ENCODE results near the gene SLC7A6OS. TPM values are rescaled to one million over a fixed set of nuclear protein-coding genes. Genes with fewer than 3 reads are reported as not detected.

The SLC7A6OS gene
- polyA plus RNA-seq, 3 donors, result 9.3 to 10.5 (median 9.7) TPM

DNA sequence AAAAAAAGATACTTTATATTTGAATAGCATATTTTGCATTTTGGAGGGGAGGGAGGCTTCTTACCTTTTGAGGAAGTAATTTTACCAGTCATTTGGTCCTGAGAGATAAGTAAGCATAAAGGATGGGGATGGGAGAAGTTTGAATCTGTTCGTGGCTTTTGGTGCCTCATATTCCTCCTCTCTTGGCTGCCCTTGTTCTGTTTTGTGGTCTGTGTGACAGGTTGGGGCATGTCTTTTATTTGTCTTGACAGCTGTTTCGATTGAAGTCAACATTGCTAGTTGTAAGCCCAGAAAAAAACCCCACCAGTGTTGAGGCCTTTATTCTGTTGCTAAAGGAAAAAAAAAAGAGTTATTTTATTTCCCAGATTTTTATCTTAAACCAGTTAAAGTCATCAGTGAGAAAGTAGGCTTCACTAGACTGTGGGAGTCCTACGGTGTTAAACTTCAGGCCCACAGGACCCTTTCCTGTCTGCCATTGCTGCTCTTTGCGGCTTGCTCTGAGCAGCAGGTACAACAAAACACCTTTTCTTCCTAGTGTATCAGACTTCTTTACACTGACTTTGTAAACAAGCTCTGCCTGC, 35.0 kb downstream of the SLC7A6OS start:
- H3K27ac ChIP-seq (ENCODE audit: low read depth in 1 of 2, low read length in 2 of 2), result no peak overlapping the region
- H3K9me3 ChIP-seq (replicated peaks in 1 of 2; ENCODE audit: control insufficient read depth in 1 of 2, insufficient read depth in 1 of 2, low read length in 2 of 2), result no peaks in the 10 kb centered on the region
- H3K36me3 ChIP-seq (replicated peaks in 1 of 2; ENCODE audit: control insufficient read depth in 1 of 2, insufficient read depth in 2 of 2, low read length in 2 of 2), result peaks cover 14 to 59% of the 10 kb centered on the region in 2 donors
- no peaks in the 10 kb centered on the region for H3K27me3 ChIP-seq (ENCODE audit: control insufficient read depth in 2 of 2, insufficient read depth in 2 of 2, low read length in 2 of 2)
- H3K4me2 ChIP-seq (replicated peaks; ENCODE audit: extremely low read depth, low read length, poor library complexity, severe bottlenecking), result no peak overlapping the region
- H3K9me3 Mint-ChIP-seq, result no peaks in the 10 kb centered on the region
- H3K27me3 Mint-ChIP-seq (ENCODE audit: low read depth in 3 of 3), result peaks cover 0 to 1% (median 0%) of the 10 kb centered on the region in 3 donors
- H3K4me3 ChIP-seq (replicated peaks in 1 of 3; ENCODE audit: low read depth in 2 of 3, low read length in 3 of 3), result no peak overlapping the region
- no peak for DNase-seq
- H3K9ac ChIP-seq (ENCODE audit: insufficient read depth, low read length, poor library complexity, severe bottlenecking), result no peak overlapping the region
- H3K79me2 ChIP-seq (ENCODE audit: insufficient read depth, low read length), result peaks cover 27% of the 10 kb centered on the region
- H3K4me1 ChIP-seq (ENCODE audit: control insufficient read depth in 1 of 2, insufficient read depth in 2 of 2, low read length in 2 of 2), result no peaks in the 10 kb centered on the region
- no peak overlapping the region for H2AFZ ChIP-seq (ENCODE audit: insufficient read depth, low read depth, low read length, poor library complexity, severe bottlenecking)
- H3K4me3 Mint-ChIP-seq, result no peak overlapping the region
- TF ChIP-seq, protein P1, sequence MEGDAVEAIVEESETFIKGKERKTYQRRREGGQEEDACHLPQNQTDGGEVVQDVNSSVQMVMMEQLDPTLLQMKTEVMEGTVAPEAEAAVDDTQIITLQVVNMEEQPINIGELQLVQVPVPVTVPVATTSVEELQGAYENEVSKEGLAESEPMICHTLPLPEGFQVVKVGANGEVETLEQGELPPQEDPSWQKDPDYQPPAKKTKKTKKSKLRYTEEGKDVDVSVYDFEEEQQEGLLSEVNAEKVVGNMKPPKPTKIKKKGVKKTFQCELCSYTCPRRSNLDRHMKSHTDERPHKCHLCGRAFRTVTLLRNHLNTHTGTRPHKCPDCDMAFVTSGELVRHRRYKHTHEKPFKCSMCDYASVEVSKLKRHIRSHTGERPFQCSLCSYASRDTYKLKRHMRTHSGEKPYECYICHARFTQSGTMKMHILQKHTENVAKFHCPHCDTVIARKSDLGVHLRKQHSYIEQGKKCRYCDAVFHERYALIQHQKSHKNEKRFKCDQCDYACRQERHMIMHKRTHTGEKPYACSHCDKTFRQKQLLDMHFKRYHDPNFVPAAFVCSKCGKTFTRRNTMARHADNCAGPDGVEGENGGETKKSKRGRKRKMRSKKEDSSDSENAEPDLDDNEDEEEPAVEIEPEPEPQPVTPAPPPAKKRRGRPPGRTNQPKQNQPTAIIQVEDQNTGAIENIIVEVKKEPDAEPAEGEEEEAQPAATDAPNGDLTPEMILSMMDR (IDR thresholded peaks at IDR 0.05), result no peak
- peaks cover 41 to 68% of the 10 kb centered on the region in 2 donors for H3K36me3 Mint-ChIP-seq
- WGBS (ENCODE audit: insufficient coverage), result 57% methylated on average over 1 of the region's 4 CpGs
- intact Hi-C loops (cut with micrococcal nuclease), result no loop called here
- peak overlapping the region in 1 of 7 donors; percentile 76 for H3K27ac Mint-ChIP-seq
- H4K20me1 ChIP-seq (ENCODE audit: insufficient read depth, low read length), result peaks cover 37% of the 10 kb centered on the region
- H3K4me1 Mint-ChIP-seq, result peaks cover 10% of the 10 kb centered on the region

GRCh38 chr16:68274441-68274840, 36.3 kb downstream of the SLC7A6OS start:
- Histone ChIP-seq H3K27me3 (ENCODE audit: control insufficient read depth in 2 of 2, insufficient read depth in 2 of 2, low read length in 2 of 2) (no peaks in the 10 kb centered on the region), H3K4me3 (replicated peaks in 1 of 3; ENCODE audit: low read depth in 2 of 3, low read length in 3 of 3) (no peak overlapping the region), H3K79me2 (ENCODE audit: insufficient read depth, low read length) (peaks cover 40% of the 10 kb centered on the region), H4K20me1 (ENCODE audit: insufficient read depth, low read length) (peaks cover 50% of the 10 kb centered on the region), H3K27ac (ENCODE audit: low read depth in 1 of 2, low read length in 2 of 2) (no peak overlapping the region), H2AFZ (ENCODE audit: insufficient read depth, low read depth, low read length, poor library complexity, severe bottlenecking) (no peak overlapping the region), H3K4me1 (ENCODE audit: control insufficient read depth in 1 of 2, insufficient read depth in 2 of 2, low read length in 2 of 2) (no peaks in the 10 kb centered on the region), H3K4me2 (replicated peaks; ENCODE audit: extremely low read depth, low read length, poor library complexity, severe bottlenecking) (no peak overlapping the region), H3K9me3 (replicated peaks in 1 of 2; ENCODE audit: control insufficient read depth in 1 of 2, insufficient read depth in 1 of 2, low read length in 2 of 2) (no peaks in the 10 kb centered on the region), H3K36me3 (replicated peaks in 1 of 2; ENCODE audit: control insufficient read depth in 1 of 2, insufficient read depth in 2 of 2, low read length in 2 of 2) (peaks cover 12 to 61% of the 10 kb centered on the region in 2 donors), H3K9ac (ENCODE audit: insufficient read depth, low read length, poor library complexity, severe bottlenecking) (no peak overlapping the region)
- intact Hi-C loops (cut with micrococcal nuclease), result no loop called here
- 89% methylated on average over 3 of the region's 4 CpGs for WGBS (ENCODE audit: insufficient coverage)
- Mint-ChIP-seq H3K9me3 (no peaks in the 10 kb centered on the region), H3K4me1 (peaks cover 6% of the 10 kb centered on the region), H3K27me3 (ENCODE audit: low read depth in 3 of 3) (peaks cover 0 to 1% (median 0%) of the 10 kb centered on the region in 3 donors), H3K4me3 (no peak overlapping the region), H3K27ac (peak overlapping the region in 1 of 7 donors; percentile 41), H3K36me3 (peaks cover 40 to 70% of the 10 kb centered on the region in 2 donors)
- no peak for DNase-seq
- TF ChIP-seq, protein P1 (IDR thresholded peaks at IDR 0.05), result no peak
